ENCODE measurements around the gene NTF4.

Gene NTF4

GRCh38 chr19:49064768-49065611, at the start of gene NTF4:
TSS of gene NTF4 (minus strand) at chr19:49064818. CDS start at chr19:49061997, 2,821 bp downstream.
- DNase-seq: no peak

GRCh38 chr19:49113762-49114629, 49.4 kb upstream of the NTF4 start, which contains the start of gene LIN7B:
TSS of gene LIN7B (plus strand) at chr19:49114370. CDS start at chr19:49114405, 35 bp downstream.
- peak; percentile 73 to 85 for DNase-seq

GRCh38 chr19:49111218-49111998, 46.8 kb upstream of the NTF4 start:
- no peak for DNase-seq

- DNase-seq: no peak
Measured at GRCh38 chr19:49110567-49110966, 45.9 kb upstream of the NTF4 start.

GRCh38 chr19:49109569-49110233, 45.1 kb upstream of the NTF4 start:
- DNase-seq: no peak

GRCh38 chr19:49109051-49109450, 44.4 kb upstream of the NTF4 start:
- no peak for DNase-seq

- no peak for DNase-seq
Measured at GRCh38 chr19:49107625-49108459, 43.2 kb upstream of the NTF4 start.

- DNase-seq: peak; percentile 62 to 72
Measured at GRCh38 chr19:49106648-49107135, 42.1 kb upstream of the NTF4 start.

GRCh38 chr19:49104229-49104864, 39.7 kb upstream of the NTF4 start:
- DNase-seq: no peak

GRCh38 chr19:49103331-49104085, 38.9 kb upstream of the NTF4 start:
- no peak for DNase-seq

GRCh38 chr19:49102303-49102702, 37.7 kb upstream of the NTF4 start:
- DNase-seq: no peak

GRCh38 chr19:49101160-49101559, 36.5 kb upstream of the NTF4 start:
- no peak for DNase-seq

- DNase-seq: no peak
Measured at GRCh38 chr19:49098795-49099194, 34.2 kb upstream of the NTF4 start.

GRCh38 chr19:49097453-49098288, 33.1 kb upstream of the NTF4 start:
- DNase-seq: peak; percentile 76 to 84

- no peak for DNase-seq
Measured at GRCh38 chr19:49094505-49095482, 30.2 kb upstream of the NTF4 start.

GRCh38 chr19:49092686-49093085, 28.1 kb upstream of the NTF4 start:
- DNase-seq: no peak

GRCh38 chr19:49091391-49092038, 26.9 kb upstream of the NTF4 start:
- no peak for DNase-seq
